ENCODE data around the gene ADM2. TPM values are rescaled to one million over a fixed set of nuclear protein-coding genes. Genes with fewer than 3 reads are reported as not detected.

ADM2 gene
- total RNA-seq, 4 donors from 2014 or later, result 0.12 TPM; not detected in 3

DNA sequence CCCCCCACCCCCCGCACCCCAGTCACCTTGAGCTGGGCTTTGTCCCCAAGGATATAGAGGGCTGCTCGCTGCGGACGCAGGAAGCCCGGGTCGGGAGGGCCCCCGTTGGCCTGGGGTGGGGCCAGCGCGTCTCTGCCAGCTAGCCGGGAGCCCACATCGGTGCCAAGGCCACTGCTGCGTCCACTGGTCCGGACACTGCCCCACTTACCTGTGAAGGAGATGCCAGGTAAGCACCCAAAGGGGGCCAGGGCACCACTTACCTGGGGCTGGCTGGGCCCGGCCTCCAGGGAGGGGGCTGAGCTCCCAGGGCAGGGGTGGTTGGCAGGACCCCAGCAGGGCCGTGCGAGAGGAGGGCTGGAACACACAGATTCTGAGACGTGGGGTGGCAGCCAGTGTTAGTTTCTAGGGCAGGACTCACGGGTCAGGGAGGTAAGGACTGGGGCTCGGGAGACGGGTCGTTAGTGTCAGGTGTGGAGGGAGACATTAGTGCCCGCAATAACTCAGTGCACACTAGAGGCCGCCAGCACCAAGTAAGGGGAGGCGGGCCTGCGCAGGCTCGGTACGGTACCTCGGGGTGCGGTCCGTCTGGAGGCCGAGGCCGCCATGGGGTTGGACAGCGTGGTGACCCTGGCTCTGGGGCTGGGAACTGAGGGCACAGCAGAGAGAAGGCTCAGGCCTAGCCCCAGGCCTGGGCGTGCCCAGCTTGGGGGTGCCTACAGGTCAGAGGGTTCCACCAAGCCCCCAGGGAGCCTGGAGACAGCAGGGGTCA lies 24.7 kb upstream of the ADM2 start:
- no peak for ATAC-seq (ENCODE audit: low FRiP score)
- no peak for DNase-seq (ENCODE audit: low spot score)
- TF ChIP-seq, protein P1, sequence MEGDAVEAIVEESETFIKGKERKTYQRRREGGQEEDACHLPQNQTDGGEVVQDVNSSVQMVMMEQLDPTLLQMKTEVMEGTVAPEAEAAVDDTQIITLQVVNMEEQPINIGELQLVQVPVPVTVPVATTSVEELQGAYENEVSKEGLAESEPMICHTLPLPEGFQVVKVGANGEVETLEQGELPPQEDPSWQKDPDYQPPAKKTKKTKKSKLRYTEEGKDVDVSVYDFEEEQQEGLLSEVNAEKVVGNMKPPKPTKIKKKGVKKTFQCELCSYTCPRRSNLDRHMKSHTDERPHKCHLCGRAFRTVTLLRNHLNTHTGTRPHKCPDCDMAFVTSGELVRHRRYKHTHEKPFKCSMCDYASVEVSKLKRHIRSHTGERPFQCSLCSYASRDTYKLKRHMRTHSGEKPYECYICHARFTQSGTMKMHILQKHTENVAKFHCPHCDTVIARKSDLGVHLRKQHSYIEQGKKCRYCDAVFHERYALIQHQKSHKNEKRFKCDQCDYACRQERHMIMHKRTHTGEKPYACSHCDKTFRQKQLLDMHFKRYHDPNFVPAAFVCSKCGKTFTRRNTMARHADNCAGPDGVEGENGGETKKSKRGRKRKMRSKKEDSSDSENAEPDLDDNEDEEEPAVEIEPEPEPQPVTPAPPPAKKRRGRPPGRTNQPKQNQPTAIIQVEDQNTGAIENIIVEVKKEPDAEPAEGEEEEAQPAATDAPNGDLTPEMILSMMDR (IDR thresholded peaks at IDR 0.05), result no peak

DNA sequence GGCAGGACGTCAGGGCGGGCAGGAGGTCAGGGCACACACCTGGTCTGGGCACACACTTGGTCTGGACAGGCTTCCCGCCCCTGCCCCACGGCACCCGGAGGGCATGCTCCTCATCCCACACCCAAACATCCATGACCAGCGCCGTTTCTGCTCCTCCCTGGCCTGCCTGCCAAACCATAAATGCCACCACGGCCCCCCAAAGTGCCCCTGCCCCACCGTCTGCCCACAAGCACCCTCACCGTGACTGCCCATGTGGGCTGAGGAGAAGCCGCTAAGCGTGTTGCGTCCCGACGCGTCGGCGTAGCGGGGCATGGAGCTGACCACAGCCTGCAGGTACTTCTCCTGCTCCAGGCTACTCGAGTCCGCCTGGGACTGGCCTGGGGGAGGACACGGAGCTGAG lies 22.3 kb upstream of the ADM2 start:
- TF ChIP-seq, protein P1 (IDR thresholded peaks at IDR 0.05), result no peak
- DNase-seq (ENCODE audit: low spot score) (no peak), ATAC-seq (ENCODE audit: low FRiP score) (no peak)

DNA sequence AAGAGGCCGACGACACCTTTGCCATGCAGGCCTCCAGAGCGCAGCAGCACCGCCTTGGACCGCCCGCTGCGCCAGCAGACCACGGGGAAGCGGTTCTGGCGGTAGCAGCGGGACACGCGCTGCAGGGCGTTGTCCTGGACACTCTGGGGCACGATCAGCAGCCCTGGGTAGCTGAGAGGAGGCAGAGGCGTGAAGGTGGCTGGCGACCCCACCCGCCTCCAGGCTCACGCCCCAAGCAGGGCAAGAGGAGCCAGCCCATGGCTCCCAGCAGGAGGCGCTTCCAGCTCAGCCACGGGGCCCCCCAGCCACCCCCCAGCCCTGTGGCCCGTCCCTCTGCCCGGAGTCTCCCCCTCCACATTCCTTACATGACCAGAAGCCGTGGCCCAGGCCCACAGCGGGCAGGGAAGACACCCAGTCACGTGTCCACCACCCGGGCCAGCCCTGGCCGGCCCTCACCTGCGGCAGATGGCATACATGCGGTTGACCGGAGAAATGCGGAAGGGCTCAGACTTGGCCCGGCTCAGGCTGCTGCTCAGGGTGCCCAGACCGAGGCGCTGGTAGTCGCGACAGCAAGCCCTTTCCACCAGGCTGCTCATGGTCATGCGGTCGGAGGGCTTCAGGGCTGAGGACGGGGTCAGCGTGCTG lies 21.7 kb upstream of the ADM2 start:
- DNase-seq (ENCODE audit: low spot score) (no peak), ATAC-seq (ENCODE audit: low FRiP score) (no peak)
- TF ChIP-seq, protein P1 (IDR thresholded peaks at IDR 0.05), result no peak

DNA sequence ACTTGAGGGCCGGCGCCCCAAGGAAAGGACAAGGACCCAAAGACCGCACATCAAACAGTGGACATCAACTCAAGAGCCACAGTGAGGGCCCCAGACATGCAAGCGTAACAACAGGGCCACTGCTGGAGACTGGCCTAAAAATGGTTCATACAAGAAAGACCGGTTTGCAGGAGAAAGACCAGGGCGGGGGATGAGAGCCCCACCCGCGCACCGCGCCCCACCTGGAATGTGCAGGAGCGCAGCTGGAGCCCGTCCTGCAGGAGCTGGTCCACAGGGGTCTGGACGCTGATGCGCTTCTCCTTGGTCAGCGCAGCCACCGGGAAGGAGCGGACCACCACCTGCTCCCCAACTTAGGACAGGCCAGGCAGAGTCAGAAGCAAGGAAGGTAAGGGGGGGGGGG lies 20.4 kb upstream of the ADM2 start:
- TF ChIP-seq, protein P1 (IDR thresholded peaks at IDR 0.05), result no peak
- DNase-seq (ENCODE audit: low spot score) (no peak), ATAC-seq (ENCODE audit: low FRiP score) (no peak)

DNA sequence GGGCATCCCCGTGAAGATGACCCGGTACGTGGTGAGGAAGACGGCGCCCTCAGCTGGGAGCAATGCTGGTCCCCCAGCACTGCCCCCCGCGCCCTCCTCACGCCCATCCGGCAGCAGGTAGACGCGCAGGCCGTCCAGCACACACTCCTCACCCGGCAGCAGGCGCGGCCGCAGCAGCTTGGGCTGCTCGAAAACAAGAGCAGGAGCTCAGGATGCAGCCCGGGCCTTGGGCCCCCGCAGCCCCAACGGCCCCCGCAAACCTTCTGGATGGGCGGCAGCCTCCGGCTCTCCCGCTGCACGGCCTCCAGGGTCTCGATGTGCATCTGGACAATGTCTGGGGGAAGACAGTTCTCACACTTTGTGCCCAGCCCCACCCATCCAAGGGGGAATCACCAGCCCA lies 19.8 kb upstream of the ADM2 start:
- no peak for ATAC-seq (ENCODE audit: low FRiP score)
- DNase-seq (ENCODE audit: low spot score), result no peak
- TF ChIP-seq, protein P1 (IDR thresholded peaks at IDR 0.05), result no peak

DNA sequence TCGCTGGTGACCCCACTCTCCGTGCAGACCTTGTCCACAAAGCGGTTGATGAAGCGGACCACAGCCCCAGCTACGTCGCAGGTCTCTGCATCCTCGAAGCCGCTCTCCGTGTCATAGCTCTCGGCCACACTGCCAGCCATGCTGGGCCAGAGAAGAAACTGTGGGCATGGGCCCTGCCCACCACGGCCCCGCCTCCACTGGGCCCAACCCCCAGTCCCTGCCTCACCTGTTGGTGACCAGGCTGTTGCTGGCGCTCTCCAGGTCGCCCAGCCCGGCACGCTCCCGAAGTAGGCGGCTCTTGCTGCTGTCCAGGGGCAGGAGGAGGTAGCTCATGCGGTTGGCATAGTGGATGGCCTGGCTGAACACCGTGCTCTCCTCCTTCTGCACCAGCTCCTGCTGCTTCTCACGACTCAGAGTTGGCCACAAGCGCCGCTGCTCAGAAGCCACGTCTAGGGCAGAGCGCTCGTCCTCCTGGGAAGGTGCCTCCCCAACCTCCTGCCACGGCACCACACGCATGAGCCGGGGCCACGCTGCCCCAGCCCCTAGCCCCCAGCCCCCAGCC lies 19.3 kb upstream of the ADM2 start:
- TF ChIP-seq, protein P1 (IDR thresholded peaks at IDR 0.05), result no peak
- DNase-seq (ENCODE audit: low spot score) (no peak), ATAC-seq (ENCODE audit: low FRiP score) (no peak)
